Mucosa of descending colon (tissue), 3 donors: ENCODE data around the gene SCRN2. TPM values are rescaled to one million over a fixed set of nuclear protein-coding genes. Genes with fewer than 3 reads are reported as not detected.

Experiments used
- ATAC-seq: fragments of 200-7000 bp; cut with Tn5 transposase; one replicate; pipeline ENCODE4 v1.9.1; 2020; ENCODE audit warnings: mild to moderate bottlenecking, moderate library complexity
- DNase-seq, 3 donors: peaks; one replicate each; pipeline ENCODE4 v3.0.0-alpha.2; 2020
- H3K36me3 ChIP-seq: fragments of 200-600 bp; one replicate; pipeline ENCODE4 v1.8.0; 2021; ENCODE audit warnings: low read depth, mild to moderate bottlenecking
- H3K4me1 ChIP-seq: fragments of 200-600 bp; one replicate; pipeline ENCODE4 v1.8.0; 2021; ENCODE audit warnings: low read depth, mild to moderate bottlenecking
- H3K4me3 ChIP-seq: fragments of 200-600 bp; one replicate; pipeline ENCODE4 v1.8.0; 2021; ENCODE audit warnings: mild to moderate bottlenecking
- H3K9me3 ChIP-seq: fragments of 200-600 bp; one replicate; pipeline ENCODE4 v1.8.0; 2021; ENCODE audit warnings: mild to moderate bottlenecking
- intact Hi-C, 2 donors: fragments of 100-400 bp; cut with DNase I in 1 of 2; cut with micrococcal nuclease in 1 of 2; formaldehyde crosslinking; loops; one replicate each; pipeline versions ENCODE4 v1.11.0 to v1.11.1; 2022; cut with DNase I, micrococcal nuclease
- total RNA-seq, 3 donors: library from RNA; stranded (reverse); fragmentation: NEBNext Ultra II Directional in 2 of 3; extraction: Animal tissue kit (Norgen Biotek cat#: 25700) in 2 of 3; gene quantifications; one replicate each; pipeline versions ENCODE4 v1.2.1 to v1.2.4, GENCODE V29; 2021 to 2023
- TF ChIP-seq, protein P1 (sequence below): fragments of 200-600 bp; IDR thresholded peaks from one replicate; pipeline ENCODE4 v1.8.0; 2022; ENCODE audit warnings: antibody characterized with exemption, mild to moderate bottlenecking
- donor health status: DM: no; HTN: no; CAD: no; lungs with moderate emphysema.
- donor health status: DM: no; HTN: no; CAD: no.
- donor health status: DM: no; HTN: yes; CAD: no.

Gene SCRN2
- total RNA-seq, 3 donors from 2014 or later = 38.4 to 45.1 (median 38.5) TPM

GRCh38 chr17:47873200-47874090 lies 32.4 kb upstream of the SCRN2 start:
- Histone ChIP-seq H3K36me3 (no peaks in the 10 kb centered on the region), H3K9me3 (no peaks in the 10 kb centered on the region), H3K4me3 (no peak overlapping the region), H3K4me1 (no peaks in the 10 kb centered on the region)
- no peak for ATAC-seq
- intact Hi-C loops = no loop called here
- DNase-seq = no peak
- TF ChIP-seq, protein P1, sequence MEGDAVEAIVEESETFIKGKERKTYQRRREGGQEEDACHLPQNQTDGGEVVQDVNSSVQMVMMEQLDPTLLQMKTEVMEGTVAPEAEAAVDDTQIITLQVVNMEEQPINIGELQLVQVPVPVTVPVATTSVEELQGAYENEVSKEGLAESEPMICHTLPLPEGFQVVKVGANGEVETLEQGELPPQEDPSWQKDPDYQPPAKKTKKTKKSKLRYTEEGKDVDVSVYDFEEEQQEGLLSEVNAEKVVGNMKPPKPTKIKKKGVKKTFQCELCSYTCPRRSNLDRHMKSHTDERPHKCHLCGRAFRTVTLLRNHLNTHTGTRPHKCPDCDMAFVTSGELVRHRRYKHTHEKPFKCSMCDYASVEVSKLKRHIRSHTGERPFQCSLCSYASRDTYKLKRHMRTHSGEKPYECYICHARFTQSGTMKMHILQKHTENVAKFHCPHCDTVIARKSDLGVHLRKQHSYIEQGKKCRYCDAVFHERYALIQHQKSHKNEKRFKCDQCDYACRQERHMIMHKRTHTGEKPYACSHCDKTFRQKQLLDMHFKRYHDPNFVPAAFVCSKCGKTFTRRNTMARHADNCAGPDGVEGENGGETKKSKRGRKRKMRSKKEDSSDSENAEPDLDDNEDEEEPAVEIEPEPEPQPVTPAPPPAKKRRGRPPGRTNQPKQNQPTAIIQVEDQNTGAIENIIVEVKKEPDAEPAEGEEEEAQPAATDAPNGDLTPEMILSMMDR = no peak

- no peaks in the 10 kb centered on the region for H3K4me1 ChIP-seq
- ATAC-seq (no peak), DNase-seq (no peak)
- intact Hi-C loops = no loop called here
- H3K36me3 ChIP-seq = no peaks in the 10 kb centered on the region
- TF ChIP-seq, protein P1 = no peak
- H3K4me3 ChIP-seq = no peak overlapping the region
- H3K9me3 ChIP-seq = no peaks in the 10 kb centered on the region
These were observed 31.6 kb upstream of the SCRN2 start for GRCh38 chr17:47872651-47873161.

- ATAC-seq (no peak), DNase-seq (no peak)
- H3K9me3 ChIP-seq = no peaks in the 10 kb centered on the region
- H3K36me3 ChIP-seq = no peaks in the 10 kb centered on the region
- intact Hi-C loops = no loop called here
- no peaks in the 10 kb centered on the region for H3K4me1 ChIP-seq
- no peak overlapping the region for H3K4me3 ChIP-seq
- TF ChIP-seq, protein P1 = no peak
These were observed 31.1 kb upstream of the SCRN2 start for GRCh38 chr17:47872019-47872650.

GRCh38 chr17:47871048-47871447 lies 30.0 kb upstream of the SCRN2 start:
- no peak for ATAC-seq
- intact Hi-C loops = no loop called here

DNA sequence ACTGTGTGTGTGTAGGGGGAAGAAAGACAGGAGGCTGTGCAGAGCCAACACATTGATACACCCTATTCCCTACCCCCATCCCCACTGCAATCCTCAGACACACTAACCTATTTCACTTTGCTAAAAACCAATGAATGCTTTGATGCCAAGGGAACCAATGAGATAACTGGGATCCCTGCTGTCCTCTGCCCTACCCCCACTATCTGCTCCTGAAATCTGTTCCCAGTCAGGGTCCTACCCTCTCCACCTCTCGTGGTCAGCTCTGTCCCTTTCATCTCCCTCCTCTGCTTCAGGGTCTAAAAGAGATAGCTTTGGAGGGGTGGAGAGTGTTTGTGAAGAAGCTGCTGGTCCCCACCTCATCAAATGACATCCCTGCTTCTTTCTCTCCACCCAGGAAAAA lies 29.0 kb upstream of the SCRN2 start:
- intact Hi-C loops = no loop called here
- DNase-seq (no peak), ATAC-seq (no peak)
- TF ChIP-seq, protein P1 = no peak
- no peak overlapping the region for H3K4me3 ChIP-seq
- H3K36me3 ChIP-seq = no peaks in the 10 kb centered on the region
- H3K9me3 ChIP-seq = no peaks in the 10 kb centered on the region
- H3K4me1 ChIP-seq = no peaks in the 10 kb centered on the region

More at GRCh38 chr17:47871048-47871447, 30.0 kb upstream of the SCRN2 start:
- TF ChIP-seq, protein P1 = no peak
- DNase-seq = no peak
- no peaks in the 10 kb centered on the region for H3K9me3 ChIP-seq
- no peaks in the 10 kb centered on the region for H3K4me1 ChIP-seq
- H3K36me3 ChIP-seq = no peaks in the 10 kb centered on the region
- no peak overlapping the region for H3K4me3 ChIP-seq
